ENCODE results near the gene RFXAP.

RFXAP gene

GRCh38 chr13:36859259-36859658 is 40.2 kb downstream of the RFXAP start:
- in situ Hi-C loops (cut with HindIII; ENCODE audit: low pct_unique_long_range_greater_than_20kb, low sequenced_read_pairs), result no loop called here
- DNase-seq (ENCODE audit: low read depth in 1 of 2, low spot score in 1 of 2), result no peak
- no peak for TF ChIP-seq JUND (IDR thresholded peaks at IDR 0.05; ENCODE audit: low read depth)

GRCh38 chr13:36862002-36862685 is 43.1 kb downstream of the RFXAP start:
- in situ Hi-C loops (cut with HindIII; ENCODE audit: low pct_unique_long_range_greater_than_20kb, low sequenced_read_pairs), result no loop called here
- DNase-seq (ENCODE audit: low read depth in 1 of 2, low spot score in 1 of 2), result no peak
- TF ChIP-seq JUND (IDR thresholded peaks at IDR 0.05; ENCODE audit: low read depth), result no peak

- in situ Hi-C loops (cut with HindIII; ENCODE audit: low pct_unique_long_range_greater_than_20kb, low sequenced_read_pairs), result no loop called here
- TF ChIP-seq JUND (IDR thresholded peaks at IDR 0.05; ENCODE audit: low read depth), result no peak
- no peak for DNase-seq (ENCODE audit: low read depth in 1 of 2, low spot score in 1 of 2)
Measured at GRCh38 chr13:36862722-36863121, 43.7 kb downstream of the RFXAP start.

- in situ Hi-C loops (cut with HindIII; ENCODE audit: low pct_unique_long_range_greater_than_20kb, low sequenced_read_pairs), result no loop called here
- DNase-seq (ENCODE audit: low read depth in 1 of 2, low spot score in 1 of 2), result no peak
- no peak for TF ChIP-seq JUND (IDR thresholded peaks at IDR 0.05; ENCODE audit: low read depth)
Measured at GRCh38 chr13:36865265-36865664, 46.2 kb downstream of the RFXAP start.

GRCh38 chr13:36866232-36866631 is 47.2 kb downstream of the RFXAP start:
- no peak for TF ChIP-seq JUND (IDR thresholded peaks at IDR 0.05; ENCODE audit: low read depth)
- DNase-seq (ENCODE audit: low read depth in 1 of 2, low spot score in 1 of 2), result no peak
- in situ Hi-C loops (cut with HindIII; ENCODE audit: low pct_unique_long_range_greater_than_20kb, low sequenced_read_pairs), result no loop called here

- DNase-seq (ENCODE audit: low read depth in 1 of 2, low spot score in 1 of 2), result no peak
- TF ChIP-seq JUND (IDR thresholded peaks at IDR 0.05; ENCODE audit: low read depth), result no peak
- in situ Hi-C loops (cut with HindIII; ENCODE audit: low pct_unique_long_range_greater_than_20kb, low sequenced_read_pairs), result no loop called here
Measured at GRCh38 chr13:36870050-36870692, 51.1 kb downstream of the RFXAP start.

- TF ChIP-seq JUND (IDR thresholded peaks at IDR 0.05; ENCODE audit: low read depth), result no peak
- no peak for DNase-seq (ENCODE audit: low read depth in 1 of 2, low spot score in 1 of 2)
- in situ Hi-C loops (cut with HindIII; ENCODE audit: low pct_unique_long_range_greater_than_20kb, low sequenced_read_pairs), result no loop called here
Measured at GRCh38 chr13:36872621-36873020, 53.6 kb downstream of the RFXAP start.

- DNase-seq (ENCODE audit: low read depth in 1 of 2, low spot score in 1 of 2), result no peak
- in situ Hi-C loops (cut with HindIII; ENCODE audit: low pct_unique_long_range_greater_than_20kb, low sequenced_read_pairs), result no loop called here
- no peak for TF ChIP-seq JUND (IDR thresholded peaks at IDR 0.05; ENCODE audit: low read depth)
Measured at GRCh38 chr13:36875431-36875830, 56.4 kb downstream of the RFXAP start.

GRCh38 chr13:36875961-36876360 is 56.9 kb downstream of the RFXAP start:
- DNase-seq (ENCODE audit: low read depth in 1 of 2, low spot score in 1 of 2), result no peak
- TF ChIP-seq JUND (IDR thresholded peaks at IDR 0.05; ENCODE audit: low read depth), result no peak

More at GRCh38 chr13:36875961-36876360, 56.9 kb downstream of the RFXAP start:
- in situ Hi-C loops (cut with HindIII; ENCODE audit: low pct_unique_long_range_greater_than_20kb, low sequenced_read_pairs), result no loop called here
